ENCODE data around the gene RPL7A. TPM values are rescaled to one million over a fixed set of nuclear protein-coding genes. Genes with fewer than 3 reads are reported as not detected.

Gene RPL7A
- total and polyA plus RNA-seq, 2 donors from 2014 or later, result 1,502 to 2,097 TPM

DNA sequence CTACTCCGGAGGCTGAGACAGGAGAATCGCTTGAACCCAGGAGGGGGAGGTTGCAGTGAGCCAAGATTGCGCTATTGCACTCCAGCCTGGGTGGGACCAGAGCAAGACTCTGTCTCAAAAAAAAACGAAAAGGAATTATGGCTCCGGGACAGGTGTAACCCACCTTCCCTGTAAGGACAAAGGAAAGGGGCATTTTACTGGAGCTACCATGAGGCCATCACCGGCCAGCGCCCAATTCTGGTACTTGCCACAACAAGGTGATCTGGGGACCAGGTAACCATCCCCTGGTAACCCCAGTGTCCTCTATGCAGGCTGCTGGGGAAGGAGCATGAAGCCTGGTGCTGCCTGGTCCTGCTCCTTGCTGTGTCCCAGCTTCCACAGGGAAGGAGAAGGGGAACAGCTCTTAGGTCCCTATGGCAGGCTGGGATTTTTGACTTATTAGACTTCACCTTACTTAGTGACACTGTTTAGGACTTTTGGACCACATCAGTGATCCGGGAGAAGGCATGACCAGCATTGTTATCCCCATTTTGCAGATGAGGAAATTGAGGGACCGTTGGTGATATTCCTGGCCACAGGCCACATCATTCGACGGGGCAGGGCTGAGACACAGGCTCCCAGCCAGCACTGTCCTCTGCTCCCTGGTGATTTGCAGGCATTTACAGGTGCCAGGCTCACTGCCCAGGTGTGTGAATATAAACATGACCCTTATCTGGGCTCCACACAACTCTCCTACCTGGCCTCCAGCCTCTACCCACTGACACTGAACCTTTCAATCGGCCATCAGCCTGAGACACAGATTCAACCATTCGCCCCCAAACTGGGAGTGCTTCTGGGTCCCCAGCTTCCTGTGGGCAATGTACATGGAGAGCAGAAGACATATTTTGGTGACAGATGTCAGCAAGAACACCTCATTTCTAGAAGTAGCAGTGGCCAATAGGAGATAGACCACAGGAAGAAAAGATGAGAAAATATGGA, 46.5 kb upstream of the RPL7A start:
- intact Hi-C loops (cut with DNase I), result no loop called here
- no peak for DNase-seq
- Histone ChIP-seq H3K27me3 (ENCODE audit: control insufficient read depth, insufficient read depth, low read length) (no peaks in the 10 kb centered on the region), H3K4me1 (ENCODE audit: control insufficient read depth in 2 of 3, insufficient read depth in 2 of 3, low read depth in 1 of 3, low read length in 3 of 3) (no peaks in the 10 kb centered on the region), H3K27ac (ENCODE audit: low read depth in 2 of 2, low read length in 2 of 2) (no peak overlapping the region), H3K9me3 (ENCODE audit: control insufficient read depth in 2 of 3, insufficient read depth in 1 of 3, low read length in 3 of 3) (no peaks in the 10 kb centered on the region), H3K36me3 (ENCODE audit: control insufficient read depth in 2 of 3, insufficient read depth in 3 of 3, low read length in 3 of 3) (no peaks in the 10 kb centered on the region), H3K9ac (ENCODE audit: low read length in 3 of 3) (no peak overlapping the region), H3K4me3 (ENCODE audit: low read length in 3 of 3) (no peak overlapping the region)
- TF ChIP-seq, protein P1, sequence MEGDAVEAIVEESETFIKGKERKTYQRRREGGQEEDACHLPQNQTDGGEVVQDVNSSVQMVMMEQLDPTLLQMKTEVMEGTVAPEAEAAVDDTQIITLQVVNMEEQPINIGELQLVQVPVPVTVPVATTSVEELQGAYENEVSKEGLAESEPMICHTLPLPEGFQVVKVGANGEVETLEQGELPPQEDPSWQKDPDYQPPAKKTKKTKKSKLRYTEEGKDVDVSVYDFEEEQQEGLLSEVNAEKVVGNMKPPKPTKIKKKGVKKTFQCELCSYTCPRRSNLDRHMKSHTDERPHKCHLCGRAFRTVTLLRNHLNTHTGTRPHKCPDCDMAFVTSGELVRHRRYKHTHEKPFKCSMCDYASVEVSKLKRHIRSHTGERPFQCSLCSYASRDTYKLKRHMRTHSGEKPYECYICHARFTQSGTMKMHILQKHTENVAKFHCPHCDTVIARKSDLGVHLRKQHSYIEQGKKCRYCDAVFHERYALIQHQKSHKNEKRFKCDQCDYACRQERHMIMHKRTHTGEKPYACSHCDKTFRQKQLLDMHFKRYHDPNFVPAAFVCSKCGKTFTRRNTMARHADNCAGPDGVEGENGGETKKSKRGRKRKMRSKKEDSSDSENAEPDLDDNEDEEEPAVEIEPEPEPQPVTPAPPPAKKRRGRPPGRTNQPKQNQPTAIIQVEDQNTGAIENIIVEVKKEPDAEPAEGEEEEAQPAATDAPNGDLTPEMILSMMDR (IDR thresholded peaks at IDR 0.05; ENCODE audit: borderline replicate concordance, extremely low read depth, insufficient read depth), result no peak
- FAIRE-seq, result no peak

DNA sequence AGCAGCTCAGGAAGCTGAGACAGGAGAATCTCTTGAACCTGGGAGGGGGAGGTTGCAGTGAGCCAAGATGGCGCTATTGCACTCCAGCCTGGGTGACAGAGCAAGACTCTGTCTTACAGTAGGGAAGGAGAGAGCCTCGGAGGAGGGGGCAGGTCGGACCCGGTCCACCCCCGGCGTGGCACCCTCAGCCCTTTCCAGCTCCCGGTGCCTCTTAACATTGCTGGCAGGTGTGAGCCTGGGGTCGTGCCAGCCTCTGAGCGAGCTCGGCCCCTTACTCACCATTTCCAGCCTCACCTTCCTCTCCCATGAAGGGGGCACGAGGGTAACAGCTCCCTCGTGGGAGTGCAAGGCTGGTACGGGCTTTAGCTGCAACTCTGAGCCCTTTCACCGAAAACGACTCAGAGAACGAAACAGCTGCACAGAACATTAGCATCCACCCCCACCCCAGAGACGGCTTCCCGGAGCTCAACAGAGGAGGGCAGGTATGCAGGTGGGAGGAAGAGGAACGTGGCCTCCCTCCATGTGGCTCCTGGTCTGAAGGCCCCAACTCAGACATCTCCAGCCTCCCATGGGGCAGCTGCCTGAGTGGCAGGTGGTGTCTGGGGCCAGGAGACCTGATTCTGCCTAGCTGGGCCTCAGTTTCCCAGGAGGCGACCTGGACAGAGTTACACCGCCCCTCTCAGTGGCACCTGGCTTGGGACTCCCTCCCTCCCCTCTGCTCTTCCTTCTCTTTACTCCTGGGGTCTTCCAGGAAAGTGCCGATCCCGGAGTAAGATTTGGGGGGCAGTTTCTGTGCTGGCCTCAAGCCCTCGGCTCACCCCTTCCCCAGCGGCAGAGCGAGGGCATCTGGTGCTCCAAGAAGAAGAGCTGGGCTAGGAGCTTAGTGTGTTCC, 44.5 kb upstream of the RPL7A start:
- no peak for FAIRE-seq
- Histone ChIP-seq H3K36me3 (ENCODE audit: control insufficient read depth in 2 of 3, insufficient read depth in 3 of 3, low read length in 3 of 3) (no peaks in the 10 kb centered on the region), H3K4me3 (ENCODE audit: low read length in 3 of 3) (no peak overlapping the region), H3K27me3 (ENCODE audit: control insufficient read depth, insufficient read depth, low read length) (no peaks in the 10 kb centered on the region), H3K27ac (ENCODE audit: low read depth in 2 of 2, low read length in 2 of 2) (no peak overlapping the region), H3K4me1 (ENCODE audit: control insufficient read depth in 2 of 3, insufficient read depth in 2 of 3, low read depth in 1 of 3, low read length in 3 of 3) (no peaks in the 10 kb centered on the region), H3K9me3 (ENCODE audit: control insufficient read depth in 2 of 3, insufficient read depth in 1 of 3, low read length in 3 of 3) (no peaks in the 10 kb centered on the region), H3K9ac (ENCODE audit: low read length in 3 of 3) (no peak overlapping the region)
- intact Hi-C loops (cut with DNase I), result no loop called here
- DNase-seq, result no peak
- TF ChIP-seq, protein P1 (IDR thresholded peaks at IDR 0.05; ENCODE audit: borderline replicate concordance, extremely low read depth, insufficient read depth), result no peak

DNA sequence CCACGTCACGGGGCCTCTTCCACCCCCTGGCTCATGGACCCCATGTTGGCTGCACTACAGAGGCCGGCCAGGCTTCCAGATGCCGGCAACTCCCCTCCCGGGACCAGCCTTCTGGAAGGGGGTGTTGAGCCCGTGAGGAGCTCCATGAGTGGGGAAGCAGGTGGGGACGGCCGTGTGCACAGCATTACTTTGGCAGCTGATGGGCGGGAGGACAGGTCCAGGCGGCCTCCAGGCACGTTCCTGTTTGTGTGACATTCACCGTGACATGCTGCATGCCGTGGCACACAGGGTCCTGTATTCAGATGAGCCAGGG, 43.9 kb upstream of the RPL7A start:
- H3K27ac ChIP-seq (ENCODE audit: low read depth in 2 of 2, low read length in 2 of 2), result no peak overlapping the region
- intact Hi-C loops (cut with DNase I), result no loop called here
- no peak for FAIRE-seq
- TF ChIP-seq, protein P1 (IDR thresholded peaks at IDR 0.05; ENCODE audit: borderline replicate concordance, extremely low read depth, insufficient read depth), result no peak
- H3K27me3 ChIP-seq (ENCODE audit: control insufficient read depth, insufficient read depth, low read length), result no peaks in the 10 kb centered on the region
- no peak overlapping the region for H3K9ac ChIP-seq (ENCODE audit: low read length in 3 of 3)
- no peaks in the 10 kb centered on the region for H3K36me3 ChIP-seq (ENCODE audit: control insufficient read depth in 2 of 3, insufficient read depth in 3 of 3, low read length in 3 of 3)
- H3K4me3 ChIP-seq (ENCODE audit: low read length in 3 of 3), result no peak overlapping the region
- H3K4me1 ChIP-seq (ENCODE audit: control insufficient read depth in 2 of 3, insufficient read depth in 2 of 3, low read depth in 1 of 3, low read length in 3 of 3), result no peaks in the 10 kb centered on the region
- DNase-seq, result no peak
- H3K9me3 ChIP-seq (ENCODE audit: control insufficient read depth in 2 of 3, insufficient read depth in 1 of 3, low read length in 3 of 3), result no peaks in the 10 kb centered on the region

Data from kidney (tissue), 14 donors.